Panc1 (cell line): ENCODE data around the gene OTC. TPM values are rescaled to one million over a fixed set of nuclear protein-coding genes. Genes with fewer than 3 reads are reported as not detected.

ENCODE experiments used
- ATAC-seq: fragments of 200-7000 bp; cut with Tn5 transposase; 2 replicates; pipeline ENCODE4 v1.9.1; 2020; ENCODE audit warnings: mild to moderate bottlenecking, moderate library complexity
- BruUV-seq: library from RNA; stranded (reverse); fragments of 400-500 nt; replicated peaks from 2 replicates; lab custom pipeline; 2021; lab: Mats Ljungman, UMichigan
- CTCF ChIA-PET: fragments of 300-600 bp; sonication (Branson Sonifier 250); formaldehyde crosslinking; loops from one replicate; lab custom pipeline; 2022; ENCODE audit warnings: antibody characterized with exemption; lab: Charles Lee
- POLR2A ChIA-PET: fragments of 300-600 bp; sonication (Branson Sonifier 250); formaldehyde crosslinking; loops from one replicate; lab custom pipeline; 2022; ENCODE audit warnings: antibody characterized with exemption; lab: Charles Lee
- DNase-seq: peaks from one replicate; pipeline ENCODE4 v3.0.0-alpha.2; 2010; ENCODE audit warnings: low read depth, low spot score
- H3K27ac ChIP-seq: 2 replicates; pipeline ENCODE4 v1.5.1; 2011; ENCODE audit warnings: mild to moderate bottlenecking, low read length, inconsistent platforms
- H3K27me3 ChIP-seq: fragments of 200-500 bp; sonication (Bioruptor generic); 2 replicates; pipeline ENCODE4 v1.6.0; 2014; ENCODE audit warnings: low read length, inconsistent platforms; ENCODE audit not compliant: control insufficient read depth, insufficient read depth
- H3K36me3 ChIP-seq: fragments of 200-500 bp; sonication (Bioruptor generic); 2 replicates; pipeline ENCODE4 v1.5.1; 2014; ENCODE audit warnings: inconsistent platforms, mild to moderate bottlenecking, low read length, moderate library complexity; ENCODE audit not compliant: control insufficient read depth, insufficient read depth
- H3K4me1 ChIP-seq: 2 replicates; pipeline ENCODE4 v1.5.1; 2011; ENCODE audit warnings: inconsistent platforms, mild to moderate bottlenecking, low read length, moderate library complexity; ENCODE audit not compliant: control insufficient read depth, insufficient read depth
- H3K4me3 ChIP-seq, 2 experiments: 2 replicates each; pipeline ENCODE4 v1.5.1; 2011 to 2012; ENCODE audit warnings: low read depth in 2 of 2, low read length in 2 of 2, mild to moderate bottlenecking in 2 of 2, inconsistent platforms in 1 of 2, moderate library complexity in 1 of 2
- H3K9me3 ChIP-seq: fragments of 200-500 bp; sonication (Bioruptor generic); 2 replicates; pipeline ENCODE4 v1.5.1; 2014; ENCODE audit warnings: low read depth, mild to moderate bottlenecking, inconsistent platforms, low read length, moderate library complexity; ENCODE audit not compliant: control insufficient read depth, insufficient read depth
- POLR2AphosphoS5 ChIP-seq: IDR thresholded peaks from 2 replicates; pipeline ENCODE4 v1.6.1; 2012; ENCODE audit warnings: mild to moderate bottlenecking, low read depth, low read length, moderate library complexity
- SIN3A ChIP-seq: IDR thresholded peaks from 2 replicates; pipeline ENCODE4 v1.6.1; 2012; ENCODE audit warnings: low read depth, mild to moderate bottlenecking, low read length, moderate library complexity, borderline replicate concordance; ENCODE audit not compliant: insufficient read depth
- TCF7L2 ChIP-seq: IDR thresholded peaks from 2 replicates; pipeline ENCODE4 v1.6.1; 2011; ENCODE audit warnings: mild to moderate bottlenecking, low read depth, low read length, inconsistent platforms
- in situ Hi-C: cut with HindIII; loops from 2 replicates; pipeline ENCODE4 v1.10.0; 2016; ENCODE audit warnings: low sequenced_read_pairs, low pct_unique_long_range_greater_than_20kb
- intact Hi-C: fragments of 100-400 bp; cut with micrococcal nuclease; formaldehyde crosslinking; loops from one replicate; pipeline ENCODE4 v1.10.0; 2022; ENCODE audit not compliant: unreplicated experiment
- total RNA-seq: library from RNA; stranded (reverse); gene quantifications from one replicate; pipeline ENCODE4 v1.2.1, GENCODE V29; 2021; ENCODE audit not compliant: unreplicated experiment
- TF ChIP-seq, protein P1 (sequence below), 2 experiments: IDR thresholded peaks; 2 replicates each; pipeline ENCODE4 v1.6.1; 2011 to 2012; ENCODE audit warnings: low read depth in 2 of 2, control low read depth in 1 of 2, low read length in 1 of 2, mild to moderate bottlenecking in 1 of 2, moderate library complexity in 1 of 2; ENCODE audit not compliant: insufficient read depth in 1 of 2
- TF ChIP-seq, protein P2 (sequence below): fragments of 450-650 bp; IDR thresholded peaks from 2 replicates; pipeline ENCODE4 v1.5.1; 2017; ENCODE audit warnings: mild to moderate bottlenecking

OTC gene
- total RNA-seq, 1 experiment from 2014 or later, result not detected

DNA sequence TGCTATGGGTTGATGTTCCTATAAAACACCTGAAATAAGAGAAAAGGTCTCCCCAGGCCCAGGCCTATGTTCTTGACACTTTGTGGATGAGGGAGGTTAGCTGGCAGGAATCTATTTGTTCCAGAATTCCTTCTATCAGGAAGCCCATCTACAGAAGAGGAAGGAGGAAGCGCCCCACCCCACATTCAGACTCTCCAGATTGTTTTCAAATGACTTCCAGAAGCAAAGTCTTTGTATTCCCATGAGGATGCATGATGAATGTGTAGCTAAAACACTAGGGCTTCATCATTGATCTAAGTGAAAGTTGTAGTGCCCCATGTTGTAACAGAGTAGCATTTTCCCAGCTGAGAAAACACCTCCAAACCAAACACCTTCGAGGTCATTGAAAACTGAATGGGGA, 16.4 kb downstream of the OTC start:
- Histone ChIP-seq H3K9me3 (no peaks in the 10 kb centered on the region), H3K4me3 (no peak overlapping the region), H3K36me3 (no peaks in the 10 kb centered on the region), H3K27me3 (no peaks in the 10 kb centered on the region), H3K27ac (no peak overlapping the region), H3K4me1 (no peaks in the 10 kb centered on the region)
- TF ChIP-seq, protein P1, sequence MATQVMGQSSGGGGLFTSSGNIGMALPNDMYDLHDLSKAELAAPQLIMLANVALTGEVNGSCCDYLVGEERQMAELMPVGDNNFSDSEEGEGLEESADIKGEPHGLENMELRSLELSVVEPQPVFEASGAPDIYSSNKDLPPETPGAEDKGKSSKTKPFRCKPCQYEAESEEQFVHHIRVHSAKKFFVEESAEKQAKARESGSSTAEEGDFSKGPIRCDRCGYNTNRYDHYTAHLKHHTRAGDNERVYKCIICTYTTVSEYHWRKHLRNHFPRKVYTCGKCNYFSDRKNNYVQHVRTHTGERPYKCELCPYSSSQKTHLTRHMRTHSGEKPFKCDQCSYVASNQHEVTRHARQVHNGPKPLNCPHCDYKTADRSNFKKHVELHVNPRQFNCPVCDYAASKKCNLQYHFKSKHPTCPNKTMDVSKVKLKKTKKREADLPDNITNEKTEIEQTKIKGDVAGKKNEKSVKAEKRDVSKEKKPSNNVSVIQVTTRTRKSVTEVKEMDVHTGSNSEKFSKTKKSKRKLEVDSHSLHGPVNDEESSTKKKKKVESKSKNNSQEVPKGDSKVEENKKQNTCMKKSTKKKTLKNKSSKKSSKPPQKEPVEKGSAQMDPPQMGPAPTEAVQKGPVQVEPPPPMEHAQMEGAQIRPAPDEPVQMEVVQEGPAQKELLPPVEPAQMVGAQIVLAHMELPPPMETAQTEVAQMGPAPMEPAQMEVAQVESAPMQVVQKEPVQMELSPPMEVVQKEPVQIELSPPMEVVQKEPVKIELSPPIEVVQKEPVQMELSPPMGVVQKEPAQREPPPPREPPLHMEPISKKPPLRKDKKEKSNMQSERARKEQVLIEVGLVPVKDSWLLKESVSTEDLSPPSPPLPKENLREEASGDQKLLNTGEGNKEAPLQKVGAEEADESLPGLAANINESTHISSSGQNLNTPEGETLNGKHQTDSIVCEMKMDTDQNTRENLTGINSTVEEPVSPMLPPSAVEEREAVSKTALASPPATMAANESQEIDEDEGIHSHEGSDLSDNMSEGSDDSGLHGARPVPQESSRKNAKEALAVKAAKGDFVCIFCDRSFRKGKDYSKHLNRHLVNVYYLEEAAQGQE (IDR thresholded peaks at IDR 0.05; ENCODE audit: insufficient read depth in 1 of 2, low read depth in 2 of 2, low read length in 1 of 2), result no peak
- TF ChIP-seq TCF7L2 (no peak), SIN3A (no peak), POLR2AphosphoS5 (no peak)
- TF ChIP-seq, protein P2, sequence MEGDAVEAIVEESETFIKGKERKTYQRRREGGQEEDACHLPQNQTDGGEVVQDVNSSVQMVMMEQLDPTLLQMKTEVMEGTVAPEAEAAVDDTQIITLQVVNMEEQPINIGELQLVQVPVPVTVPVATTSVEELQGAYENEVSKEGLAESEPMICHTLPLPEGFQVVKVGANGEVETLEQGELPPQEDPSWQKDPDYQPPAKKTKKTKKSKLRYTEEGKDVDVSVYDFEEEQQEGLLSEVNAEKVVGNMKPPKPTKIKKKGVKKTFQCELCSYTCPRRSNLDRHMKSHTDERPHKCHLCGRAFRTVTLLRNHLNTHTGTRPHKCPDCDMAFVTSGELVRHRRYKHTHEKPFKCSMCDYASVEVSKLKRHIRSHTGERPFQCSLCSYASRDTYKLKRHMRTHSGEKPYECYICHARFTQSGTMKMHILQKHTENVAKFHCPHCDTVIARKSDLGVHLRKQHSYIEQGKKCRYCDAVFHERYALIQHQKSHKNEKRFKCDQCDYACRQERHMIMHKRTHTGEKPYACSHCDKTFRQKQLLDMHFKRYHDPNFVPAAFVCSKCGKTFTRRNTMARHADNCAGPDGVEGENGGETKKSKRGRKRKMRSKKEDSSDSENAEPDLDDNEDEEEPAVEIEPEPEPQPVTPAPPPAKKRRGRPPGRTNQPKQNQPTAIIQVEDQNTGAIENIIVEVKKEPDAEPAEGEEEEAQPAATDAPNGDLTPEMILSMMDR, result no peak
- BruUV-seq, result no TSS peak
- intact Hi-C loops, result no loop called here
- POLR2A ChIA-PET, result no interaction called here
- in situ Hi-C loops, result no loop called here
- DNase-seq (no peak), ATAC-seq (no peak)
- CTCF ChIA-PET, result no interaction called here

DNA sequence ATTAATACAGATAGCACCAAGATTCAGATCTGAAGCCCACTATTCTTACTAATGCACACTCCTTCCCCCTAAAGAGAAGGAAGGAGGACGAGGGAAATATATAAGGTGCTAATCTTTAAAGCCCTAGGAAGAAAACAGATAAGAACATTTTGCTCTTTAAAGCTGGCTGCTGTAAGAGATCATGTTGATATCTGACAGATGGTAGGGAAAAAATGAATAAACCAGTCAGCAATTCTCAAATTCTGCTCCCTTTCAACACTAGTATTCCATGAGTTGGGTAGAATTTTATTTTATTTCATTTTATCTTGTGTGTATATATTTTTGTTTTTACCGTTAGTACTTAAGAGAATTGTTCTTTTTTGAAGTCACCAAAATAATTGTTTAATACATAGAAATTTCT, 19.2 kb downstream of the OTC start:
- DNase-seq (no peak), ATAC-seq (no peak)
- Histone ChIP-seq H3K27ac (no peak overlapping the region), H3K4me1 (no peaks in the 10 kb centered on the region), H3K4me3 (no peak overlapping the region), H3K27me3 (no peaks in the 10 kb centered on the region), H3K36me3 (no peaks in the 10 kb centered on the region), H3K9me3 (no peaks in the 10 kb centered on the region)
- intact Hi-C loops, result no loop called here
- TF ChIP-seq SIN3A, result no peak
- TF ChIP-seq, protein P2, result no peak
- no peak for TF ChIP-seq POLR2AphosphoS5
- no peak for TF ChIP-seq TCF7L2
- TF ChIP-seq, protein P1 (IDR thresholded peaks at IDR 0.05; ENCODE audit: insufficient read depth in 1 of 2, low read depth in 2 of 2, low read length in 1 of 2), result no peak
- ChIA-PET POLR2A (no interaction called here), CTCF (no interaction called here)
- in situ Hi-C loops, result no loop called here
- no TSS peak for BruUV-seq
